Mesenchymal stem cell (in vitro differentiated cells and primary cell): ENCODE data around the gene ZNF492.

Source experiments
- DNase-seq: peaks from one replicate; pipeline ENCODE4 v3.0.0-alpha.2; 2013
- H2AFZ ChIP-seq: one replicate; pipeline ENCODE4 v1.6.1; 2013; ENCODE audit warnings: low read depth, mild to moderate bottlenecking, control low read depth, inconsistent platforms, low read length, moderate library complexity
- H2AK5ac ChIP-seq: 2 replicates; pipeline ENCODE4 v1.6.1; 2013; ENCODE audit warnings: low read length, moderate library complexity, mild to moderate bottlenecking, inconsistent platforms; ENCODE audit not compliant: severe bottlenecking
- H2BK120ac ChIP-seq: one replicate; pipeline ENCODE4 v1.6.1; 2013; ENCODE audit warnings: low read depth, mild to moderate bottlenecking, inconsistent platforms, low read length, moderate library complexity
- H2BK12ac ChIP-seq, 2 experiments: one replicate each; pipeline ENCODE4 v1.6.1; 2013; ENCODE audit warnings: inconsistent platforms in 2 of 2, low read length in 2 of 2, mild to moderate bottlenecking in 2 of 2, moderate library complexity in 2 of 2, control low read depth in 1 of 2
- H2BK15ac ChIP-seq: one replicate; pipeline ENCODE4 v1.6.1; 2013; ENCODE audit warnings: mild to moderate bottlenecking, low read depth, inconsistent platforms; ENCODE audit not compliant: poor library complexity, severe bottlenecking
- H2BK5ac ChIP-seq: 2 replicates; pipeline ENCODE4 v1.6.1; 2013; ENCODE audit warnings: low read depth, mild to moderate bottlenecking, low read length, control low read depth, inconsistent platforms; ENCODE audit not compliant: poor library complexity, severe bottlenecking
- H3K14ac ChIP-seq, 2 experiments: one replicate each; pipeline ENCODE4 v1.6.1; 2013; ENCODE audit warnings: inconsistent platforms in 2 of 2, low read length in 2 of 2, control low read depth in 1 of 2, mild to moderate bottlenecking in 1 of 2, moderate library complexity in 1 of 2
- H3K18ac ChIP-seq, 2 experiments: one replicate each; pipeline ENCODE4 v1.6.1; 2013; ENCODE audit warnings: inconsistent platforms in 2 of 2, low read length in 2 of 2, control low read depth in 1 of 2, low read depth in 1 of 2, mild to moderate bottlenecking in 1 of 2
- H3K23ac ChIP-seq, 2 experiments: one replicate each; pipeline ENCODE4 v1.6.1; 2013; ENCODE audit warnings: inconsistent platforms in 2 of 2, low read length in 2 of 2, mild to moderate bottlenecking in 2 of 2, moderate library complexity in 2 of 2, control low read depth in 1 of 2
- H3K27ac ChIP-seq: 2 replicates; pipeline ENCODE4 v1.5.1; 2013; ENCODE audit warnings: mild to moderate bottlenecking, moderate library complexity, low read length, control low read depth, inconsistent platforms; ENCODE audit not compliant: poor library complexity, severe bottlenecking
- H3K27me3 ChIP-seq, 2 experiments: 2 replicates each; pipeline versions ENCODE4 v1.6.1 to v1.7.0; 2013; ENCODE audit warnings: low read length in 2 of 2, mild to moderate bottlenecking in 2 of 2, moderate library complexity in 2 of 2, control low read depth in 1 of 2, inconsistent platforms in 1 of 2; ENCODE audit not compliant: control insufficient read depth in 1 of 2, insufficient read depth in 1 of 2
- H3K36me3 ChIP-seq, 2 experiments: 2 replicates each; pipeline versions ENCODE4 v1.6.1 to v1.7.0; 2013; ENCODE audit warnings: low read length in 2 of 2, control low read depth in 1 of 2, inconsistent platforms in 1 of 2, low read depth in 1 of 2, mild to moderate bottlenecking in 1 of 2; ENCODE audit not compliant: insufficient read depth in 2 of 2, control insufficient read depth in 1 of 2
- H3K4ac ChIP-seq, 2 experiments: one replicate each; pipeline ENCODE4 v1.6.1; 2013; ENCODE audit warnings: inconsistent platforms in 2 of 2, low read length in 2 of 2, mild to moderate bottlenecking in 2 of 2, moderate library complexity in 2 of 2, control low read depth in 1 of 2, low read depth in 1 of 2
- H3K4me1 ChIP-seq: 2 replicates; pipeline ENCODE4 v1.6.1; 2013; ENCODE audit warnings: low read depth, low read length, control low read depth; ENCODE audit not compliant: control insufficient read depth, insufficient read depth
- H3K4me2 ChIP-seq: 2 replicates; pipeline ENCODE4 v1.6.1; 2013; ENCODE audit warnings: low read length, mild to moderate bottlenecking, inconsistent platforms; ENCODE audit not compliant: poor library complexity, severe bottlenecking
- H3K4me3 ChIP-seq, 2 experiments: 2 replicates each; pipeline versions ENCODE4 v1.5.1 to v1.7.0; 2013; ENCODE audit warnings: low read length in 2 of 2, mild to moderate bottlenecking in 2 of 2, control low read depth in 1 of 2, low read depth in 1 of 2; ENCODE audit not compliant: insufficient read depth in 1 of 2
- H3K79me1 ChIP-seq: replicated peaks from 2 replicates; pipeline ENCODE4 v1.6.1; 2013; ENCODE audit warnings: mild to moderate bottlenecking, control low read depth, low read length, inconsistent platforms; ENCODE audit not compliant: poor library complexity, severe bottlenecking
- H3K9ac ChIP-seq: 2 replicates; pipeline ENCODE4 v1.7.0; 2013; ENCODE audit warnings: mild to moderate bottlenecking, low read length, moderate library complexity
- H3K9me3 ChIP-seq: 2 replicates; pipeline ENCODE4 v1.7.0; 2013; ENCODE audit warnings: mild to moderate bottlenecking, low read length; ENCODE audit not compliant: control insufficient read depth
- H4K8ac ChIP-seq: one replicate; pipeline ENCODE4 v1.6.1; 2013; ENCODE audit warnings: inconsistent platforms, mild to moderate bottlenecking, low read length, moderate library complexity
- H4K91ac ChIP-seq: one replicate; pipeline ENCODE4 v1.6.1; 2013; ENCODE audit warnings: mild to moderate bottlenecking, low read length, inconsistent platforms
- WGBS: methylation state at CpG from one replicate; pipeline ENCODE4 v1.1.7; 2013; ENCODE audit warnings: mixed read lengths; 5-methylcytosine and 5-hydroxymethylcytosine counted together

ZNF492 gene

GRCh38 chr19:22604571-22605274, 29.4 kb upstream of the ZNF492 start:
- H3K79me1 ChIP-seq: no peaks in the 10 kb centered on the region
- H2BK15ac ChIP-seq: no peak overlapping the region
- no peaks in the 10 kb centered on the region for H3K4me1 ChIP-seq
- H2BK5ac ChIP-seq: no peak overlapping the region
- no peak overlapping the region for H3K4me3 ChIP-seq
- peaks cover 0 to 2% of the 10 kb centered on the region in 2 experiments for H3K36me3 ChIP-seq
- H3K27ac ChIP-seq: no peak overlapping the region
- H2AFZ ChIP-seq: no peak overlapping the region
- no peak overlapping the region for H3K23ac ChIP-seq
- no peak overlapping the region for H4K8ac ChIP-seq
- no peak overlapping the region for H3K14ac ChIP-seq
- no peak overlapping the region for H3K4ac ChIP-seq
- 68% methylated on average over 8 of the region's 10 CpGs for WGBS
- H3K4me2 ChIP-seq: no peak overlapping the region
- H3K27me3 ChIP-seq: no peaks in the 10 kb centered on the region
- no peak overlapping the region for H3K9ac ChIP-seq
- peaks cover 21% of the 10 kb centered on the region for H3K9me3 ChIP-seq
- H2BK12ac ChIP-seq: no peak overlapping the region
- no peak overlapping the region for H4K91ac ChIP-seq
- no peak for DNase-seq
- no peak overlapping the region for H2AK5ac ChIP-seq
- no peak overlapping the region for H2BK120ac ChIP-seq
- no peak overlapping the region for H3K18ac ChIP-seq

- Histone ChIP-seq H2BK12ac (no peak overlapping the region), H3K4me2 (no peak overlapping the region), H2BK15ac (no peak overlapping the region), H3K9me3 (peaks cover 14% of the 10 kb centered on the region), H3K4me1 (no peaks in the 10 kb centered on the region), H3K4me3 (no peak overlapping the region), H2BK5ac (no peak overlapping the region), H3K14ac (no peak overlapping the region), H2AK5ac (no peak overlapping the region), H3K27me3 (no peaks in the 10 kb centered on the region), H3K18ac (no peak overlapping the region), H3K36me3 (peaks cover 0 to 2% of the 10 kb centered on the region in 2 experiments), H3K23ac (no peak overlapping the region), H3K79me1 (no peaks in the 10 kb centered on the region), H3K4ac (no peak overlapping the region), H3K27ac (no peak overlapping the region), H3K9ac (no peak overlapping the region), H2AFZ (no peak overlapping the region), H4K91ac (no peak overlapping the region), H2BK120ac (no peak overlapping the region), H4K8ac (no peak overlapping the region)
- no peak for DNase-seq
- 58% methylated on average over 10 of the region's 12 CpGs for WGBS
Observed at GRCh38 chr19:22605275-22606211, 28.6 kb upstream of the ZNF492 start.

- Histone ChIP-seq H3K79me1 (no peaks in the 10 kb centered on the region), H3K18ac (no peak overlapping the region), H2BK5ac (no peak overlapping the region), H2BK12ac (no peak overlapping the region), H3K9me3 (peaks cover 10% of the 10 kb centered on the region), H2AK5ac (no peak overlapping the region), H2BK120ac (no peak overlapping the region), H3K23ac (no peak overlapping the region), H4K8ac (no peak overlapping the region), H3K4me1 (no peaks in the 10 kb centered on the region), H3K4me3 (no peak overlapping the region), H3K27ac (no peak overlapping the region), H3K4me2 (no peak overlapping the region), H4K91ac (no peak overlapping the region), H3K27me3 (no peaks in the 10 kb centered on the region), H2AFZ (no peak overlapping the region), H3K14ac (no peak overlapping the region), H3K9ac (no peak overlapping the region), H3K4ac (no peak overlapping the region), H3K36me3 (peaks cover 0 to 2% of the 10 kb centered on the region in 2 experiments), H2BK15ac (no peak overlapping the region)
- DNase-seq: no peak
- whole genome bisulfite sequencing: 39% methylated on average over 2 of the region's 2 CpGs
Observed at GRCh38 chr19:22606212-22606553, 27.9 kb upstream of the ZNF492 start.

GRCh38 chr19:22606954-22607652, 27.0 kb upstream of the ZNF492 start:
- Histone ChIP-seq H2AK5ac (no peak overlapping the region), H3K79me1 (no peaks in the 10 kb centered on the region), H3K18ac (no peak overlapping the region), H3K9ac (no peak overlapping the region), H2BK120ac (no peak overlapping the region), H3K4me3 (no peak overlapping the region), H4K91ac (no peak overlapping the region), H3K27ac (no peak overlapping the region), H2BK12ac (no peak overlapping the region), H2BK15ac (no peak overlapping the region), H3K23ac (no peak overlapping the region), H3K36me3 (peaks cover 0 to 2% of the 10 kb centered on the region in 2 experiments), H3K4me2 (no peak overlapping the region), H3K4ac (no peak overlapping the region), H3K14ac (no peak overlapping the region), H3K4me1 (no peaks in the 10 kb centered on the region), H4K8ac (no peak overlapping the region), H2AFZ (no peak overlapping the region), H2BK5ac (no peak overlapping the region), H3K27me3 (no peaks in the 10 kb centered on the region), H3K9me3 (peaks cover 14% of the 10 kb centered on the region)
- 46% methylated on average over 6 of the region's 6 CpGs for WGBS
- no peak for DNase-seq
